HG03103 (cell line): ENCODE measurements around the gene COL4A2.
A peak's percentile ranks its signal among the peaks of the same experiment; 100 is the strongest.
"Not testable (repeated sequence)": the region's sequence is repeated elsewhere in the genome, so short reads cannot be mapped to it uniquely, and the experiment has no call there.

Experiments used
- ATAC-seq: cut with Tn5 transposase; IDR thresholded peaks from one replicate; pipeline ENCODE4 v1.9.1; 2021; ENCODE audit warnings: low read depth; ENCODE audit not compliant: unreplicated experiment

The COL4A2 gene

GRCh38 chr13:110521296-110521680, 214.2 kb downstream of the COL4A2 start:
- ATAC-seq, result no peak

GRCh38 chr13:110521946-110522345, 214.9 kb downstream of the COL4A2 start:
- no peak for ATAC-seq

GRCh38 chr13:110522721-110523120, 215.6 kb downstream of the COL4A2 start:
- ATAC-seq, result no peak

- no peak for ATAC-seq
Observed at GRCh38 chr13:110523180-110523579, 216.1 kb downstream of the COL4A2 start.

GRCh38 chr13:110523838-110524540, 216.9 kb downstream of the COL4A2 start:
- no peak for ATAC-seq

GRCh38 chr13:110524541-110525257, 217.6 kb downstream of the COL4A2 start:
- no peak for ATAC-seq

- ATAC-seq, result peak; percentile 71
Observed at GRCh38 chr13:110525328-110526319, 218.5 kb downstream of the COL4A2 start.

- no peak for ATAC-seq
Observed at GRCh38 chr13:110528371-110528770, 221.3 kb downstream of the COL4A2 start.

- no peak for ATAC-seq
Observed at GRCh38 chr13:110528911-110529310, 221.8 kb downstream of the COL4A2 start.

- no peak for ATAC-seq
Observed at GRCh38 chr13:110529522-110530311, 222.6 kb downstream of the COL4A2 start.

GRCh38 chr13:110531100-110531499, 224.0 kb downstream of the COL4A2 start:
- no peak for ATAC-seq

- no peak for ATAC-seq
Observed at GRCh38 chr13:110531671-110532083, 224.6 kb downstream of the COL4A2 start.

- not testable (repeated sequence) for ATAC-seq
Observed at GRCh38 chr13:110532258-110532657, 225.2 kb downstream of the COL4A2 start.

GRCh38 chr13:110533771-110534670, 226.9 kb downstream of the COL4A2 start:
- no peak for ATAC-seq

- no peak for ATAC-seq
Observed at GRCh38 chr13:110535526-110535925, 228.4 kb downstream of the COL4A2 start.

GRCh38 chr13:110536006-110536693, 229.1 kb downstream of the COL4A2 start:
- peak; percentile 58 for ATAC-seq

GRCh38 chr13:110538632-110539031, 231.5 kb downstream of the COL4A2 start:
- peak; percentile 41 for ATAC-seq

GRCh38 chr13:110539894-110540293, 232.8 kb downstream of the COL4A2 start:
- no peak for ATAC-seq
